GM12892 (cell line): ENCODE measurements around the gene CXCL9.

Experiments
- POLR2A ChIP-seq: IDR thresholded peaks from 2 replicates; pipeline ENCODE4 v1.6.1; 2011; ENCODE audit warnings: low read depth, low read length, control low read depth
- TAF1 ChIP-seq: IDR thresholded peaks from 2 replicates; pipeline ENCODE4 v1.6.1; 2011; ENCODE audit warnings: low read depth, mild to moderate bottlenecking, control low read depth, low read length, borderline replicate concordance

GRCh38 chr4:75976177-75976576, 31.1 kb downstream of the CXCL9 start:
- TF ChIP-seq POLR2A (no peak), TAF1 (no peak)
